SK-N-SH (cell line): ENCODE data around the gene NIBAN1. TPM values are rescaled to one million over a fixed set of nuclear protein-coding genes. Genes with fewer than 3 reads are reported as not detected.

Source experiments
- CTCF ChIA-PET: fragments of 300-600, 350-600 bp; formaldehyde crosslinking; extraction: SDS; loops from one replicate; lab custom pipeline; 2021; lab: Yijun Ruan, JAX
- POLR2A ChIA-PET: fragments of 350-600 bp; sonication (Branson Sonifier 250); formaldehyde crosslinking; extraction: SDS; loops from one replicate; lab custom pipeline; 2020; ENCODE audit warnings: antibody characterized with exemption, inconsistent platforms; lab: Yijun Ruan, JAX
- DNase-seq: peaks from one replicate; pipeline ENCODE4 v3.0.0; 2012
- H2AFZ ChIP-seq: fragments of 200-600 bp; sonication (generic); 2 replicates; pipeline ENCODE4 v1.8.1; 2016; ENCODE audit warnings: antibody characterized with exemption, mild to moderate bottlenecking, low read depth
- H3F3A ChIP-seq: fragments of 200-600 bp; sonication (generic); replicated peaks from 2 replicates; pipeline ENCODE3; 2016; ENCODE audit warnings: antibody characterized with exemption, mild to moderate bottlenecking; ENCODE audit not compliant: insufficient read depth
- H3K27ac ChIP-seq, 2 experiments: fragments of 200-500 bp in 1 of 2; fragments of 200-600 bp in 1 of 2; sonication (Bioruptor generic) in 1 of 2; sonication (generic), shearing (Covaris generic) in 1 of 2; 2 replicates each; pipeline versions ENCODE4 v1.5.1 to v1.6.1; 2014 to 2016; ENCODE audit warnings: low read depth in 2 of 2, inconsistent platforms in 1 of 2, low read length in 1 of 2, mild to moderate bottlenecking in 1 of 2, mixed read lengths in 1 of 2
- H3K27me3 ChIP-seq: fragments of 200-600 bp; sonication (generic), shearing (Covaris generic); 2 replicates; pipeline ENCODE4 v1.6.1; 2016; ENCODE audit warnings: mixed run types; ENCODE audit not compliant: insufficient read depth
- H3K36me3 ChIP-seq, 2 experiments: fragments of 200-500 bp in 1 of 2; fragments of 200-600 bp in 1 of 2; sonication (Bioruptor generic) in 1 of 2; sonication (generic) in 1 of 2; replicated peaks in 1 of 2; 2 replicates each; pipeline versions ENCODE3 to v1.5.1; 2014 to 2016; ENCODE audit warnings: low read length in 1 of 2, mild to moderate bottlenecking in 1 of 2; ENCODE audit not compliant: insufficient read depth in 2 of 2, control insufficient read depth in 1 of 2
- H3K4me1 ChIP-seq, 2 experiments: fragments of 200-500 bp in 1 of 2; fragments of 200-600 bp in 1 of 2; sonication (Bioruptor generic) in 1 of 2; sonication (generic), shearing (Covaris generic) in 1 of 2; 2 replicates each; pipeline versions ENCODE4 v1.5.1 to v1.6.1; 2014 to 2016; ENCODE audit warnings: low read depth in 1 of 2, low read length in 1 of 2, mixed run types in 1 of 2; ENCODE audit not compliant: insufficient read depth in 2 of 2, control insufficient read depth in 1 of 2
- H3K4me2 ChIP-seq: fragments of 200-600 bp; sonication (generic), shearing (Covaris generic); 2 replicates; pipeline ENCODE4 v1.6.1; 2017; ENCODE audit warnings: mixed run types
- H3K4me3 ChIP-seq, 2 experiments: fragments of 200-500 bp in 1 of 2; fragments of 200-600 bp in 1 of 2; sonication (Bioruptor generic) in 1 of 2; sonication (generic), shearing (Covaris generic) in 1 of 2; 2 replicates each; pipeline versions ENCODE4 v1.5.1 to v1.8.1; 2014 to 2016; ENCODE audit warnings: low read depth in 2 of 2, inconsistent platforms in 1 of 2, low read length in 1 of 2, mild to moderate bottlenecking in 1 of 2, mixed read lengths in 1 of 2, moderate library complexity in 1 of 2
- H3K79me2 ChIP-seq: fragments of 200-600 bp; sonication (generic); 2 replicates; pipeline ENCODE4 v1.8.1; 2017; ENCODE audit warnings: mild to moderate bottlenecking; ENCODE audit not compliant: insufficient read depth
- H3K9ac ChIP-seq: fragments of 200-600 bp; sonication (generic); 2 replicates; pipeline ENCODE4 v1.6.1; 2017; ENCODE audit warnings: mixed run types
- H3K9me2 ChIP-seq: fragments of 200-600 bp; sonication (generic); 2 replicates; pipeline ENCODE4 v1.6.1; 2017; ENCODE audit warnings: mixed run types
- H3K9me3 ChIP-seq: fragments of 200-600 bp; sonication (generic); 2 replicates; pipeline ENCODE4 v1.6.1; 2017; ENCODE audit warnings: mixed run types, mild to moderate bottlenecking, moderate library complexity
- H4K20me1 ChIP-seq: fragments of 200-600 bp; sonication (generic); 2 replicates; pipeline ENCODE4 v1.6.1; 2017; ENCODE audit warnings: mild to moderate bottlenecking, mixed run types; ENCODE audit not compliant: insufficient read depth
- CHD2 ChIP-seq: fragments of 150-350 bp; IDR thresholded peaks from 2 replicates; pipeline ENCODE4 v1.6.1; 2018; ENCODE audit warnings: low read length; ENCODE audit not compliant: partially characterized antibody
- EP300 ChIP-seq, 2 experiments: IDR thresholded peaks; 2 replicates each; pipeline versions ENCODE4 v1.4.0 to v1.6.1; 2012; ENCODE audit warnings: borderline replicate concordance in 1 of 2, low read depth in 1 of 2, low read length in 1 of 2
- FOSL2 ChIP-seq: IDR thresholded peaks from 2 replicates; pipeline ENCODE4 v1.4.0; 2012; ENCODE audit warnings: low read depth, mild to moderate bottlenecking, moderate library complexity, borderline replicate concordance
- FOXJ3 ChIP-seq: sonication (generic); formaldehyde crosslinking; IDR thresholded peaks from 2 replicates; pipeline ENCODE4 v1.5.1; 2020; ENCODE audit warnings: mild to moderate bottlenecking, missing genetic modification reagents
- FOXM1 ChIP-seq: IDR thresholded peaks from 2 replicates; pipeline ENCODE4 v1.4.0; 2012; ENCODE audit warnings: low read depth, mild to moderate bottlenecking
- GABPA ChIP-seq: IDR thresholded peaks from 2 replicates; pipeline ENCODE4 v1.4.0; 2012; ENCODE audit warnings: low read depth, mild to moderate bottlenecking
- GATA2 ChIP-seq: sonication (generic); formaldehyde crosslinking; IDR thresholded peaks from 2 replicates; pipeline ENCODE4 v1.5.0; 2020; ENCODE audit warnings: mild to moderate bottlenecking, missing genetic modification reagents
- JUND ChIP-seq: IDR thresholded peaks from 2 replicates; pipeline ENCODE4 v1.4.0; 2012
- MEF2A ChIP-seq: IDR thresholded peaks from 2 replicates; pipeline ENCODE4 v1.4.0; 2012; ENCODE audit warnings: low read depth, borderline replicate concordance
- MXI1 ChIP-seq: IDR thresholded peaks from 2 replicates; pipeline ENCODE4 v1.6.1; 2012; ENCODE audit warnings: mild to moderate bottlenecking, low read depth, low read length, improper control_type of control experiment
- NFIC ChIP-seq: IDR thresholded peaks from 2 replicates; pipeline ENCODE4 v1.4.0; 2012; ENCODE audit warnings: borderline replicate concordance
- NRF1 ChIP-seq: IDR thresholded peaks from 2 replicates; pipeline ENCODE4 v1.6.1; 2012; ENCODE audit warnings: low read depth, mild to moderate bottlenecking, low read length
- POLR2AphosphoS5 ChIP-seq: IDR thresholded peaks from 2 replicates; pipeline ENCODE4 v1.6.1; 2012; ENCODE audit warnings: low read depth, low read length
- RCOR1 ChIP-seq: fragments of 150-350 bp; IDR thresholded peaks from 2 replicates; pipeline ENCODE4 v1.6.1; 2017; ENCODE audit warnings: antibody characterized with exemption, low read length
- RXRA ChIP-seq: IDR thresholded peaks from 2 replicates; pipeline ENCODE4 v1.4.0; 2012; ENCODE audit warnings: low read depth, mild to moderate bottlenecking, borderline replicate concordance
- SIN3A ChIP-seq: IDR thresholded peaks from 2 replicates; pipeline ENCODE4 v1.6.1; 2012; ENCODE audit warnings: low read depth, mild to moderate bottlenecking, low read length, moderate library complexity, borderline replicate concordance
- TAF1 ChIP-seq: IDR thresholded peaks from 2 replicates; pipeline ENCODE4 v1.6.1; 2012; ENCODE audit warnings: low read depth, mild to moderate bottlenecking, low read length, moderate library complexity, borderline replicate concordance
- TCF12 ChIP-seq: IDR thresholded peaks from 2 replicates; pipeline ENCODE4 v1.4.0; 2012
- TEAD4 ChIP-seq: IDR thresholded peaks from 2 replicates; pipeline ENCODE4 v1.4.0; 2012; ENCODE audit warnings: mild to moderate bottlenecking, borderline replicate concordance; ENCODE audit not compliant: insufficient read depth
- YY1 ChIP-seq: IDR thresholded peaks from 2 replicates; pipeline ENCODE4 v1.4.0; 2012; ENCODE audit warnings: low read depth, mild to moderate bottlenecking
- WGBS: methylation state at CpG from one replicate; pipeline ENCODE4 v1.1.6; 2017; ENCODE audit warnings: low lambda C conversion rate; 5-methylcytosine and 5-hydroxymethylcytosine counted together
- polyA plus RNA-seq, 3 experiments: library from polyadenylated mRNA; depleted of rRNA; stranded (reverse); fragments of >200 nt; gene quantifications; 2 replicates each; pipeline ENCODE4 v1.2.3, GENCODE V29; 2012
- TF ChIP-seq, protein P1 (sequence below): fragments of 150-350 bp; IDR thresholded peaks from 2 replicates; pipeline ENCODE4 v1.6.1; 2017; ENCODE audit warnings: antibody characterized with exemption, low read length, low read depth, borderline replicate concordance
- TF ChIP-seq, protein P2 (sequence below): IDR thresholded peaks from 2 replicates; pipeline ENCODE4 v1.4.0; 2012; ENCODE audit warnings: low read depth, borderline replicate concordance
- TF ChIP-seq, protein P3 (sequence below): fragments of 200-600 bp; sonication (generic); IDR thresholded peaks from 2 replicates; pipeline ENCODE4 v1.6.1; 2017; ENCODE audit warnings: antibody characterized with exemption, mild to moderate bottlenecking, moderate library complexity
- TF ChIP-seq, protein P4 (sequence below): IDR thresholded peaks from 2 replicates; pipeline ENCODE4; 2012

Gene NIBAN1
- polyA plus RNA-seq, 1 of the 3 experiments (the other 2 are of a cell fraction), result 23.9 TPM

DNA sequence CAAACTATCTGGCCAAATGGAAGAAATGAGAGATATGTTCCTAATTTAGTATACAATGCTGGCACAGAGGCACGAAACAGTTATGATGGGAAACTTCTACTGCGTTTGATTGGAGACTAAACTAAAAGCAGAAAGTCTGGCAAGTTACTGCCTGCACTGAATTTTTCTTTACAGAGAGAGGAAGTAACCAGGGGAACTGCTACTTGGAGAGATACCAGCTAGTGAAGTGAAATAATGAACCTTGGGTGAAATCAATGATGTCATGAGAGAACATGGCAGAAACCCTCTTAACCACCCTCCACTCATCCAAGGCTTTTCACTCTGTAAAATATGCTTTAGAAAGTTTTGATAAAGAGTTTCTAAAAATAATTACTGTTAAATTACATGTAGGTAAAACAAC, 29.3 kb downstream of the NIBAN1 start:
- H3K9ac ChIP-seq, result no peak overlapping the region
- H3K27me3 ChIP-seq, result no peaks in the 10 kb centered on the region
- WGBS, result 92% methylated on average over 2 of the region's 2 CpGs
- ChIA-PET CTCF (no interaction called here), POLR2A (no interaction called here)
- H3K4me1 ChIP-seq, result peaks cover under 1 to 7% of the 10 kb centered on the region in 2 experiments; a peak in 3 of 4 replicates
- no peaks in the 10 kb centered on the region for H3K79me2 ChIP-seq
- H3K4me3 ChIP-seq, result no peak overlapping the region
- TF ChIP-seq POLR2AphosphoS5 (no peak), RXRA (no peak), NFIC (no peak), JUND (no peak), NRF1 (no peak), FOXJ3 (CRISPR knock-in tag) (no peak), FOXM1 (no peak), MEF2A (no peak), GATA2 (CRISPR knock-in tag) (no peak), RCOR1 (no peak), YY1 (no peak), MXI1 (no peak)
- TF ChIP-seq, protein P1, sequence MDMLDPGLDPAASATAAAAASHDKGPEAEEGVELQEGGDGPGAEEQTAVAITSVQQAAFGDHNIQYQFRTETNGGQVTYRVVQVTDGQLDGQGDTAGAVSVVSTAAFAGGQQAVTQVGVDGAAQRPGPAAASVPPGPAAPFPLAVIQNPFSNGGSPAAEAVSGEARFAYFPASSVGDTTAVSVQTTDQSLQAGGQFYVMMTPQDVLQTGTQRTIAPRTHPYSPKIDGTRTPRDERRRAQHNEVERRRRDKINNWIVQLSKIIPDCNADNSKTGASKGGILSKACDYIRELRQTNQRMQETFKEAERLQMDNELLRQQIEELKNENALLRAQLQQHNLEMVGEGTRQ, result no peak
- TF ChIP-seq, protein P2, sequence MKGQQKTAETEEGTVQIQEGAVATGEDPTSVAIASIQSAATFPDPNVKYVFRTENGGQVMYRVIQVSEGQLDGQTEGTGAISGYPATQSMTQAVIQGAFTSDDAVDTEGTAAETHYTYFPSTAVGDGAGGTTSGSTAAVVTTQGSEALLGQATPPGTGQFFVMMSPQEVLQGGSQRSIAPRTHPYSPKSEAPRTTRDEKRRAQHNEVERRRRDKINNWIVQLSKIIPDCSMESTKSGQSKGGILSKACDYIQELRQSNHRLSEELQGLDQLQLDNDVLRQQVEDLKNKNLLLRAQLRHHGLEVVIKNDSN, result no peak
- H3K4me2 ChIP-seq, result no peak overlapping the region
- no peaks in the 10 kb centered on the region for H4K20me1 ChIP-seq
- no peak for DNase-seq
- H3K9me2 ChIP-seq, result no peaks in the 10 kb centered on the region
- H3F3A ChIP-seq, result no peaks in the 10 kb centered on the region
- H3K9me3 ChIP-seq, result no peaks in the 10 kb centered on the region
- no peak overlapping the region for H3K27ac ChIP-seq
- H2AFZ ChIP-seq, result no peak overlapping the region
- H3K36me3 ChIP-seq, result peaks cover 0 to 5% of the 10 kb centered on the region in 2 experiments

DNA sequence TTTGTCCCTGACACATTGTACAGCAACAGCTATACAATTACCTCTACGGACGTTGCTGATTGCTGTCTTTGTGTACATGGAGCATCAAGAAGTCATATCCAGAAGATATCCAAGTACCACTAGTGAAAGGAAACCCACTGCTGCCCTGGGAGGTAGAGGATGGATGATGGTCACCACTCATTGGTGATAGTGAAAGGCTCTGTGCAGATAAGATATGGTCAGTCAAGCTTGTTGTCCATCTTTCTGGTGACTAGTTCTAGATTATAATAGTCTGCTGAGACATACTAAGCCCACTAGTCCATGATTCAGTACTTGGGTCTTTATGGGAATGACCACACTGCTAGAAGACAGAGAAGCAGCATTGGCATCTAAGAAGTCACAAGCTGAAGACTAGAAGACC, 30.3 kb downstream of the NIBAN1 start:
- Histone ChIP-seq H4K20me1 (no peaks in the 10 kb centered on the region; the same call in 1 of the 2 replicates), H3K27me3 (no peaks in the 10 kb centered on the region), H3K4me3 (no peak overlapping the region), H3K36me3 (peaks cover 0 to 5% of the 10 kb centered on the region in 2 experiments), H3F3A (no peaks in the 10 kb centered on the region), H2AFZ (no peak overlapping the region), H3K9me3 (no peaks in the 10 kb centered on the region), H3K9ac (no peak overlapping the region), H3K4me1 (peaks cover 6 to 7% of the 10 kb centered on the region in 2 experiments; a peak in 3 of 4 replicates), H3K27ac (no peak overlapping the region), H3K4me2 (no peak overlapping the region), H3K79me2 (no peaks in the 10 kb centered on the region), H3K9me2 (no peaks in the 10 kb centered on the region)
- 96% methylated on average over 2 of the region's 2 CpGs for WGBS
- ChIA-PET POLR2A (no interaction called here), CTCF (no interaction called here)
- DNase-seq, result no peak
- TF ChIP-seq FOXJ3 (CRISPR knock-in tag) (no peak), GATA2 (CRISPR knock-in tag) (no peak), TEAD4 (no peak), POLR2AphosphoS5 (no peak), GABPA (no peak), TAF1 (no peak), MXI1 (no peak), MEF2A (no peak), SIN3A (no peak), JUND (no peak), FOSL2 (no peak), EP300 (IDR thresholded peaks at IDR 0.05; ENCODE audit: borderline replicate concordance in 1 of 2, low read depth in 1 of 2, low read length in 1 of 2) (no peak), NFIC (no peak), CHD2 (no peak), TCF12 (no peak)
- TF ChIP-seq, protein P3, sequence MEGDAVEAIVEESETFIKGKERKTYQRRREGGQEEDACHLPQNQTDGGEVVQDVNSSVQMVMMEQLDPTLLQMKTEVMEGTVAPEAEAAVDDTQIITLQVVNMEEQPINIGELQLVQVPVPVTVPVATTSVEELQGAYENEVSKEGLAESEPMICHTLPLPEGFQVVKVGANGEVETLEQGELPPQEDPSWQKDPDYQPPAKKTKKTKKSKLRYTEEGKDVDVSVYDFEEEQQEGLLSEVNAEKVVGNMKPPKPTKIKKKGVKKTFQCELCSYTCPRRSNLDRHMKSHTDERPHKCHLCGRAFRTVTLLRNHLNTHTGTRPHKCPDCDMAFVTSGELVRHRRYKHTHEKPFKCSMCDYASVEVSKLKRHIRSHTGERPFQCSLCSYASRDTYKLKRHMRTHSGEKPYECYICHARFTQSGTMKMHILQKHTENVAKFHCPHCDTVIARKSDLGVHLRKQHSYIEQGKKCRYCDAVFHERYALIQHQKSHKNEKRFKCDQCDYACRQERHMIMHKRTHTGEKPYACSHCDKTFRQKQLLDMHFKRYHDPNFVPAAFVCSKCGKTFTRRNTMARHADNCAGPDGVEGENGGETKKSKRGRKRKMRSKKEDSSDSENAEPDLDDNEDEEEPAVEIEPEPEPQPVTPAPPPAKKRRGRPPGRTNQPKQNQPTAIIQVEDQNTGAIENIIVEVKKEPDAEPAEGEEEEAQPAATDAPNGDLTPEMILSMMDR, result no peak
- TF ChIP-seq, protein P4, sequence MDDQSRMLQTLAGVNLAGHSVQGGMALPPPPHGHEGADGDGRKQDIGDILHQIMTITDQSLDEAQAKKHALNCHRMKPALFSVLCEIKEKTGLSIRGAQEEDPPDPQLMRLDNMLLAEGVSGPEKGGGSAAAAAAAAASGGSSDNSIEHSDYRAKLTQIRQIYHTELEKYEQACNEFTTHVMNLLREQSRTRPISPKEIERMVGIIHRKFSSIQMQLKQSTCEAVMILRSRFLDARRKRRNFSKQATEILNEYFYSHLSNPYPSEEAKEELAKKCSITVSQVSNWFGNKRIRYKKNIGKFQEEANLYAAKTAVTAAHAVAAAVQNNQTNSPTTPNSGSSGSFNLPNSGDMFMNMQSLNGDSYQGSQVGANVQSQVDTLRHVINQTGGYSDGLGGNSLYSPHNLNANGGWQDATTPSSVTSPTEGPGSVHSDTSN, result no peak
- TF ChIP-seq, protein P1, result no peak
